HepG2 (cell line): ENCODE data around the gene OR52A1. TPM values are rescaled to one million over a fixed set of nuclear protein-coding genes. Genes with fewer than 3 reads are reported as not detected.
"Not testable (repeated sequence)": the region's sequence is repeated elsewhere in the genome, so short reads cannot be mapped to it uniquely, and the experiment has no call there.

Experiments used
- ATAC-seq: fragments of 200-7000 bp; cut with Tn5 transposase; 3 replicates; pipeline ENCODE4 v1.9.1; 2020; ENCODE audit warnings: mild to moderate bottlenecking, moderate library complexity
- BruUV-seq: library from RNA; stranded (reverse); fragments of 400-500 nt; replicated peaks from 2 replicates; lab custom pipeline; 2021; lab: Mats Ljungman, UMichigan
- CTCF ChIA-PET: fragments of 300-600 bp; formaldehyde crosslinking; extraction: SDS; loops from one replicate; lab custom pipeline; 2021; ENCODE audit warnings: low total read pairs, inconsistent platforms, low intra/inter-chr PET ratio; lab: Yijun Ruan, JAX
- POLR2A ChIA-PET: fragments of 350-600 bp; sonication (Branson Sonifier 250); formaldehyde crosslinking; loops from one replicate; lab custom pipeline; 2020; ENCODE audit warnings: antibody characterized with exemption, inconsistent platforms; lab: Yijun Ruan, JAX
- DNase-seq: peaks from one replicate; pipeline ENCODE4 v3.0.0-alpha.2; 2015; ENCODE audit warnings: low spot score
- FAIRE-seq: peaks from 3 replicates; lab custom pipeline; 2011; peaks lifted over from hg19 to GRCh38; lab: Jason Lieb, UNC
- H2AFZ ChIP-seq: one replicate; pipeline ENCODE4 v1.6.1; 2011; ENCODE audit warnings: low read length, inconsistent platforms
- H3K27ac ChIP-seq: fragments of 300-600 bp; 3 replicates; pipeline ENCODE4 v1.8.0; 2011; ENCODE audit warnings: mixed run types, mild to moderate bottlenecking, mixed read lengths, low read length, inconsistent platforms; ENCODE audit not compliant: insufficient read depth; ENCODE audit errors: extremely low read length
- H3K27me3 ChIP-seq, 2 experiments: fragments of 200-600 bp in 1 of 2; 2 replicates in 1 of 2; 3 replicates in 1 of 2; pipeline versions ENCODE4 v1.6.0 to v1.8.0; 2011; ENCODE audit warnings: low read length in 2 of 2, mild to moderate bottlenecking in 2 of 2, moderate library complexity in 2 of 2, inconsistent platforms in 1 of 2; ENCODE audit not compliant: insufficient read depth in 2 of 2, control insufficient read depth in 1 of 2
- H3K36me3 ChIP-seq, 2 experiments: fragments of 200-600 bp in 1 of 2; replicated peaks in 1 of 2; 2 replicates in 1 of 2; 3 replicates in 1 of 2; pipeline versions ENCODE4 v1.5.1 to v1.8.0; 2011; ENCODE audit warnings: low read length in 2 of 2, inconsistent platforms in 1 of 2; ENCODE audit not compliant: insufficient read depth in 2 of 2, control insufficient read depth in 1 of 2
- H3K4me1 ChIP-seq: 2 replicates; pipeline ENCODE4 v1.5.1; 2012; ENCODE audit warnings: low read length, inconsistent platforms; ENCODE audit not compliant: insufficient read depth
- H3K4me2 ChIP-seq: 2 replicates; pipeline ENCODE4 v1.6.0; 2011; ENCODE audit warnings: low read depth, low read length, inconsistent platforms
- H3K4me3 ChIP-seq, 3 experiments: fragments of 200-600 bp in 1 of 3; sonication (generic), shearing (Covaris generic) in 1 of 3; replicated peaks in 1 of 3; 2 replicates each; pipeline ENCODE4 v1.5.1; 2011 to 2016; ENCODE audit warnings: low read length in 3 of 3, inconsistent platforms in 2 of 3, low read depth in 2 of 3, mild to moderate bottlenecking in 2 of 3, control low read depth in 1 of 3, mixed read lengths in 1 of 3; ENCODE audit not compliant: insufficient read depth in 1 of 3
- H3K79me2 ChIP-seq: one replicate; pipeline ENCODE4 v1.6.1; 2011; ENCODE audit warnings: low read length, inconsistent platforms; ENCODE audit not compliant: insufficient read depth
- H3K9ac ChIP-seq: 2 replicates; pipeline ENCODE4 v1.6.0; 2011; ENCODE audit warnings: mild to moderate bottlenecking, low read depth, low read length, inconsistent platforms; ENCODE audit not compliant: insufficient read depth
- H3K9me3 ChIP-seq: 2 replicates; pipeline ENCODE4 v1.5.1; 2012; ENCODE audit warnings: mild to moderate bottlenecking, low read length
- H4K20me1 ChIP-seq: 2 replicates; pipeline ENCODE4 v1.6.0; 2011; ENCODE audit warnings: inconsistent platforms, mild to moderate bottlenecking, low read length, moderate library complexity; ENCODE audit not compliant: insufficient read depth
- PATZ1 ChIP-seq: sonication (generic); formaldehyde crosslinking; IDR thresholded peaks from 2 replicates; pipeline ENCODE4 v1.4.0; 2020; ENCODE audit warnings: missing genetic modification reagents
- WGBS: methylation state at CpG from one replicate; pipeline ENCODE4 v1.1.6; 2017; ENCODE audit warnings: low lambda C conversion rate; 5-methylcytosine and 5-hydroxymethylcytosine counted together
- in situ Hi-C: cut with HindIII; loops from 2 replicates; pipeline ENCODE4 v1.10.0; 2017; ENCODE audit warnings: low pct_unique_long_range_greater_than_20kb; ENCODE audit not compliant: extremely low pct_ligation_motif_present
- intact Hi-C: fragments of 100-400 bp; cut with micrococcal nuclease; formaldehyde crosslinking; loops from one replicate; pipeline ENCODE4 v1.10.0; 2022; ENCODE audit not compliant: unreplicated experiment
- polyA plus RNA-seq, 8 experiments: library from polyadenylated mRNA; depleted of rRNA in 3 of 8; stranded (reverse) in 7 of 8; unstranded in 1 of 8; fragments of >200 nt; fragmentation: Illumina TruSeq in 4 of 8; extraction: Trizol in 4 of 8; gene quantifications; 2 replicates each; pipeline versions ENCODE4 v1.2.1 to v1.2.3, GENCODE V29; 2011 to 2016; ENCODE audit warnings: low read depth in 4 of 8, missing spikeins in 1 of 8, mixed read lengths in 1 of 8; ENCODE audit not compliant: insufficient read depth in 1 of 8
- total RNA-seq, 5 experiments: library from RNA; depleted of rRNA; stranded (reverse); fragments of >200 nt; fragmentation: Illumina TruSeq; extraction: Trizol; gene quantifications; 2 replicates each; pipeline ENCODE4 v1.2.3, GENCODE V29; 2016; ENCODE audit warnings: low read depth in 1 of 5

OR52A1 gene
- total and polyA plus RNA-seq, 2 of the 13 experiments (the other 11 are each of a cell fraction or from before 2014, with no cell fraction given), result not detected

DNA sequence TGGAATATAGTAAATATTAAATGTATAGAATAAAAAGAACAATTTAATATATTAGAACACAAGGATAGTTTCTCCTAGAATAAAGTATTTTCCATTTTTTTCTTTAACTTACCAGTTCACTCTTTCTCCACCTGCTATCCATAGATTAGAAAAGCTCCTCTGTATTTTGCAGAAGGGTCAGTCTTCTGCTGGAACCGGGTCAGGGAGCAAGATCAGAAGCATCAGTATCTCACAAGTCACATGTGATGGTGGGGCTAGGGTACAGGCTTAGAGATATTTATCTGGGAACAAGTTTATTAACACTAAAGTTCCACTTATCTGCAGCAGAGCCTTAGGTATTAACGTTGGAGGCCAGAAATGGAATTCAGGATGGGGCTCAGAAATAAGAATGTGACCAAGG, 17.3 kb upstream of the OR52A1 start (continued):
- no peak for TF ChIP-seq PATZ1

DNA sequence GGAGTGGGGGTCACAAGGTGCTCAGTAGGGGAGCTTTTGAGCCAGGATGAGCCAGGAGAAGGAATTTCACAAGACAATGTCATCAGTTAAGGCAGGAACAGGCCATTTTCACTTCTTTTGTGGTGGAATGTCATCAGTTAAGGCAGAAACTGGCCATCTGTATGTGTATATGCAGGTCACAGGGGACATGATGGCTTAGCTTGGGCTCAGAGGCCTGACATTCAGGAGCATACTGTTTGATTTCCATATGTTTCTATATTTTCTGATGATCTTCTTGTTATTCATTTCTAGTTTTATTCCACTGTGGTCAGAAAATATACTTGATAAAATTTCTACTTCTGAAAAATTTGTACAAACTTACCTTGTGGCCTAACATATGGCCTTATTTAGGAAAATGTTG, 11.3 kb upstream of the OR52A1 start:
- DNase-seq, H3K4me3 ChIP-seq, BruUV-seq, intact Hi-C loops, H3K4me1 ChIP-seq, H3K27me3 ChIP-seq, FAIRE-seq, H3K9me3 ChIP-seq, CTCF ChIA-PET, H4K20me1 ChIP-seq, H3K36me3 ChIP-seq, in situ Hi-C loops, H3K79me2 ChIP-seq, POLR2A ChIA-PET, H3K27ac ChIP-seq, H2AFZ ChIP-seq, ATAC-seq, H3K4me2 ChIP-seq, H3K9ac ChIP-seq: not testable (repeated sequence)

GRCh38 chr11:5164807-5165206, 10.2 kb upstream of the OR52A1 start:
- H3K4me1 ChIP-seq, CTCF ChIA-PET, DNase-seq, H4K20me1 ChIP-seq, H2AFZ ChIP-seq, H3K4me3 ChIP-seq, FAIRE-seq, H3K4me2 ChIP-seq, BruUV-seq, H3K27ac ChIP-seq, H3K79me2 ChIP-seq, in situ Hi-C loops, H3K9ac ChIP-seq, H3K9me3 ChIP-seq, H3K27me3 ChIP-seq, intact Hi-C loops, POLR2A ChIA-PET, H3K36me3 ChIP-seq, ATAC-seq: not testable (repeated sequence)
- WGBS, result 7% methylated on average over 6 of the region's 6 CpGs

DNA sequence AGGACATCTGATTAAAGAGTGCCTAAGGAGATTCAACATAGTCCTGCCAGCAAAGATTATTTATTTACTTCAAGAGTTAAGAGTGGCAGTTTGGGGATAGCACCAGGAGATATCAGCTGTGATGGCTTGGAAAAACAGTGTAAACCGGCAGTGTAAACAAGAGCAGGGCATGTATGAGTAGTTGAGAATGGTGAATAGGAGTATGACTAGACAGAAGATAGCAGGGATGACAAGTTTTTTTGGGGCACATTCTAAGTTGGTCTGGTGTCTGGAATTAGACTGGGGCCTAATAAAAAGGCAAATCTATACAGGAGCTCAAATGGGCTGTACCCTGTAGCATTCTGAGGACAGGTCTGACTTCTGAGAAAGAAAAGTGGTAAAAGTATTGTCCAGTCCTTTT, 6.5 kb upstream of the OR52A1 start:
- H4K20me1 ChIP-seq, BruUV-seq, H3K4me2 ChIP-seq, ATAC-seq, POLR2A ChIA-PET, CTCF ChIA-PET, H3K9me3 ChIP-seq, H3K27ac ChIP-seq, H2AFZ ChIP-seq, in situ Hi-C loops, H3K36me3 ChIP-seq, H3K4me3 ChIP-seq, H3K27me3 ChIP-seq, H3K4me1 ChIP-seq, H3K9ac ChIP-seq, H3K79me2 ChIP-seq, DNase-seq, intact Hi-C loops, FAIRE-seq: not testable (repeated sequence)
- 50% methylated on average over 1 of the region's 1 CpG for WGBS

DNA sequence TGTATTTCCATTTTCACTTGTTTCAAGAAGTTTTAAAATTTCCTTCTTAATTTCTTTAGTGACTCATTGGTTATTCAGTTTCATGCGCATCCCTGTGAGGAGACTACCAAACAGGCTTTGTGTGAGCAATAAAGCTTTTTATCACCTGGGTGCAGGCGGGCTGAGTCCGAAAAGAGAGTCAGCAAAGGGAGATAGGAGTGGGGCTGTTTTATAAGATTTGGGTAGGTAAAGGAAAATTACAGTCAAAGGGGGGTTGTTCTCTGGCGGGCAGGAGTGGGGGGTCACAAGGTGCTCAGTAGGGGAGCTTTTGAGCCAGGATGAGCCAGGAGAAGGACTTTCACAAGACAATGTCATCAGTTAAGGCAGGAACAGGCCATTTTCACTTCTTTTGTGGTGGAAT, 5.7 kb upstream of the OR52A1 start:
- in situ Hi-C loops, H3K27ac ChIP-seq, H3K79me2 ChIP-seq, H3K4me1 ChIP-seq, CTCF ChIA-PET, POLR2A ChIA-PET, H3K36me3 ChIP-seq, H3K9ac ChIP-seq, H3K4me2 ChIP-seq, ATAC-seq, FAIRE-seq, BruUV-seq, H3K9me3 ChIP-seq, H4K20me1 ChIP-seq, intact Hi-C loops, H2AFZ ChIP-seq, DNase-seq, H3K27me3 ChIP-seq, H3K4me3 ChIP-seq: not testable (repeated sequence)
- 6% methylated on average over 4 of the region's 4 CpGs for WGBS
